B cell (primary cell): ENCODE data around the gene PODNL1.

Source experiments
- EZH2 ChIP-seq: IDR thresholded peaks from 2 replicates; pipeline ENCODE4 v1.6.1; 2012; ENCODE audit warnings: borderline replicate concordance, low read depth, mild to moderate bottlenecking, moderate library complexity, low read length; ENCODE audit not compliant: insufficient read depth, poor library complexity, severe bottlenecking
- TF ChIP-seq, protein P1 (sequence below): fragments of 200-600 bp; IDR thresholded peaks from one replicate; pipeline ENCODE4 v1.8.0; 2022; ENCODE audit warnings: antibody characterized with exemption, mild to moderate bottlenecking

DNA sequence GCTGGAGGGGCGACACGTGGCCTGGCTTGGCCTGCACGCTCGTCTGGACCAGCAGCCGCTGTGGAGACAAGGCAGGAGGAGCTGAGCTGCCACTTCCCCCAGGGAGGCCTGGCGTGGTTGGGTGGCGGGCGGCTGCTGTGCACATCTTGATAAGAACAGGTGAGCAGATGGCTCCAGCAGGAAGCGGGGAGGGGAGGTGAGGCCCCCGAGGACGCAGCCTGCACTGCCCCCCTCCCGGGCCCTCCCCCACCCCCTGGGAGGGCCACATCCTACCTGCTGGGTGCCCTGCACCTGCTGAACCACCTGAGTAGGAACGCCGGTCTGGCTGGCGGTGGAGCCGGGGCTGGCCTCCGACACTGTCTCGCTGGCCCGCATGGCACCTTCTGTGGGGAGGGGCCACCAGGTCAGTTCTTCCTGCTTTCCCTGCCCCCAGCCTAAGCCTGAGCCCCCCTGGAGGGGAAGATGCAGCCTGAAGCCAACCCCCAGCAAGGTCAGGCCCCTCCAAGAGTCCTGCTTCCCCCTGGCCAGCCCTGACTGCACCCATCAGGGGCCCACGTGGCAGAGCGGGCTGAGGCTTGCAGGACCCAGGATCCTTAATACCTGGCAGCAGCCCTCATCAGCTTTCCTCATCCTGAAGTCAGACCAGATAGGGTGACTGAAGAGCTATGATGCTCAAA is 45.1 kb upstream of the PODNL1 start:
- TF ChIP-seq, protein P1, sequence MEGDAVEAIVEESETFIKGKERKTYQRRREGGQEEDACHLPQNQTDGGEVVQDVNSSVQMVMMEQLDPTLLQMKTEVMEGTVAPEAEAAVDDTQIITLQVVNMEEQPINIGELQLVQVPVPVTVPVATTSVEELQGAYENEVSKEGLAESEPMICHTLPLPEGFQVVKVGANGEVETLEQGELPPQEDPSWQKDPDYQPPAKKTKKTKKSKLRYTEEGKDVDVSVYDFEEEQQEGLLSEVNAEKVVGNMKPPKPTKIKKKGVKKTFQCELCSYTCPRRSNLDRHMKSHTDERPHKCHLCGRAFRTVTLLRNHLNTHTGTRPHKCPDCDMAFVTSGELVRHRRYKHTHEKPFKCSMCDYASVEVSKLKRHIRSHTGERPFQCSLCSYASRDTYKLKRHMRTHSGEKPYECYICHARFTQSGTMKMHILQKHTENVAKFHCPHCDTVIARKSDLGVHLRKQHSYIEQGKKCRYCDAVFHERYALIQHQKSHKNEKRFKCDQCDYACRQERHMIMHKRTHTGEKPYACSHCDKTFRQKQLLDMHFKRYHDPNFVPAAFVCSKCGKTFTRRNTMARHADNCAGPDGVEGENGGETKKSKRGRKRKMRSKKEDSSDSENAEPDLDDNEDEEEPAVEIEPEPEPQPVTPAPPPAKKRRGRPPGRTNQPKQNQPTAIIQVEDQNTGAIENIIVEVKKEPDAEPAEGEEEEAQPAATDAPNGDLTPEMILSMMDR, result no peak
- TF ChIP-seq EZH2, result no peak
